Breast epithelium (tissue), 3 donors: ENCODE results near the gene MIOS.

Experiments
- POLR2A ChIP-seq: fragments of 450-650 bp; IDR thresholded peaks from one replicate; pipeline ENCODE4 v1.6.1; 2016; ENCODE audit warnings: antibody characterized with exemption, mild to moderate bottlenecking, moderate library complexity
- TF ChIP-seq, protein P1 (sequence below), 3 donors: fragments of 450-650 bp; IDR thresholded peaks; one replicate each; pipeline ENCODE4 v1.5.1; 2016 to 2017; ENCODE audit warnings: antibody characterized with exemption in 3 of 3, mild to moderate bottlenecking in 3 of 3, moderate library complexity in 3 of 3

DNA sequence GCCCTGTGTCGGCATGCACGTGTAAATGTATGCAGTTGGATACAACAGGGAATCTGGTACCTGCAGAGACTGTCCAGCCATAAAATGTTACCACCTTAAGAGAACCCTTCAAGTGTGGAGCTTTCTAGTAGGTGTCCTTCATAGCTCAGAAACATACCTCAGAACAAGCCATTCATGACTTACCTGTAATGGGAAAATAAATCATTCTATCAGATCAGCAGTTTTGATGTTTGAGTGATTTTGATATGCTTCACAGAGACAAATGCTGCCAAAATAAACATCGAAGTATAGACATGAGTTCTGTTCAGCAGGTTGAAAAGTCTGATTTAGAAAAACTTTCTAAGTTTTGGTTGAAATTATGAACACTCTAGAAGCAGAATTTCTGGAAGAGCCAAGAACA, 40.3 kb downstream of the MIOS start:
- no peak for TF ChIP-seq POLR2A
- TF ChIP-seq, protein P1, sequence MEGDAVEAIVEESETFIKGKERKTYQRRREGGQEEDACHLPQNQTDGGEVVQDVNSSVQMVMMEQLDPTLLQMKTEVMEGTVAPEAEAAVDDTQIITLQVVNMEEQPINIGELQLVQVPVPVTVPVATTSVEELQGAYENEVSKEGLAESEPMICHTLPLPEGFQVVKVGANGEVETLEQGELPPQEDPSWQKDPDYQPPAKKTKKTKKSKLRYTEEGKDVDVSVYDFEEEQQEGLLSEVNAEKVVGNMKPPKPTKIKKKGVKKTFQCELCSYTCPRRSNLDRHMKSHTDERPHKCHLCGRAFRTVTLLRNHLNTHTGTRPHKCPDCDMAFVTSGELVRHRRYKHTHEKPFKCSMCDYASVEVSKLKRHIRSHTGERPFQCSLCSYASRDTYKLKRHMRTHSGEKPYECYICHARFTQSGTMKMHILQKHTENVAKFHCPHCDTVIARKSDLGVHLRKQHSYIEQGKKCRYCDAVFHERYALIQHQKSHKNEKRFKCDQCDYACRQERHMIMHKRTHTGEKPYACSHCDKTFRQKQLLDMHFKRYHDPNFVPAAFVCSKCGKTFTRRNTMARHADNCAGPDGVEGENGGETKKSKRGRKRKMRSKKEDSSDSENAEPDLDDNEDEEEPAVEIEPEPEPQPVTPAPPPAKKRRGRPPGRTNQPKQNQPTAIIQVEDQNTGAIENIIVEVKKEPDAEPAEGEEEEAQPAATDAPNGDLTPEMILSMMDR (IDR thresholded peaks at IDR 0.05), result no peak
